ENCODE data around the gene CARD19.

The CARD19 gene

GRCh38 chr9:93096131-93096802 is at the start of gene CARD19:
CARD19 (plus strand) TSS chr9:93096217; CDS start chr9:93096346, 129 bp downstream.
- DNase-seq: peak; percentile 60

- DNase-seq: no peak
These were observed 47.2 kb upstream of the CARD19 start for GRCh38 chr9:93048566-93049448.

- DNase-seq: no peak
These were observed 46.5 kb upstream of the CARD19 start for GRCh38 chr9:93049491-93049890.

- no peak for DNase-seq
These were observed 45.8 kb upstream of the CARD19 start for GRCh38 chr9:93050231-93050630.

- no peak for DNase-seq
These were observed 44.3 kb upstream of the CARD19 start for GRCh38 chr9:93051680-93052089.

GRCh38 chr9:93052791-93053540 is 43.1 kb upstream of the CARD19 start:
- DNase-seq: no peak

- DNase-seq: no peak
These were observed 42.2 kb upstream of the CARD19 start for GRCh38 chr9:93053781-93054331.

GRCh38 chr9:93054758-93055704 is 41.0 kb upstream of the CARD19 start:
- DNase-seq: no peak

GRCh38 chr9:93057042-93057702 is 38.8 kb upstream of the CARD19 start:
- no peak for DNase-seq

- DNase-seq: peak; percentile 13
These were observed 38.2 kb upstream of the CARD19 start for GRCh38 chr9:93057703-93058354.

GRCh38 chr9:93058355-93059010 is 37.5 kb upstream of the CARD19 start, which contains the start of gene SUSD3:
SUSD3 (plus strand) TSS chr9:93058701; CDS start chr9:93058743, 42 bp downstream.
- peak; percentile 73 for DNase-seq

- peak; percentile 40 for DNase-seq
These were observed 36.9 kb upstream of the CARD19 start for GRCh38 chr9:93059011-93059714.

GRCh38 chr9:93059715-93060578 is 36.1 kb upstream of the CARD19 start:
- DNase-seq: no peak

- peak; percentile 27 for DNase-seq
These were observed 35.2 kb upstream of the CARD19 start for GRCh38 chr9:93060746-93061259.

GRCh38 chr9:93061260-93061751 is 34.7 kb upstream of the CARD19 start:
- no peak for DNase-seq

GRCh38 chr9:93061791-93062763 is 33.9 kb upstream of the CARD19 start:
- peak; percentile 28 for DNase-seq
